Neural progenitor cell (in vitro differentiated cells): Measurements from ENCODE around the gene KRT6B.

Experiments
- EZH2 ChIP-seq: fragments of 200-600 bp; sonication (generic); IDR thresholded peaks from 2 replicates; pipeline ENCODE4 v1.6.1; 2017; ENCODE audit warnings: antibody characterized with exemption, mild to moderate bottlenecking, moderate library complexity
- TF ChIP-seq, protein P1 (sequence below): fragments of 200-600 bp; sonication (generic); IDR thresholded peaks from 2 replicates; pipeline ENCODE4 v1.5.1; 2017; ENCODE audit warnings: antibody characterized with exemption, mild to moderate bottlenecking

GRCh38 chr12:52498946-52499345, 47.0 kb upstream of the KRT6B start:
- TF ChIP-seq, protein P1, sequence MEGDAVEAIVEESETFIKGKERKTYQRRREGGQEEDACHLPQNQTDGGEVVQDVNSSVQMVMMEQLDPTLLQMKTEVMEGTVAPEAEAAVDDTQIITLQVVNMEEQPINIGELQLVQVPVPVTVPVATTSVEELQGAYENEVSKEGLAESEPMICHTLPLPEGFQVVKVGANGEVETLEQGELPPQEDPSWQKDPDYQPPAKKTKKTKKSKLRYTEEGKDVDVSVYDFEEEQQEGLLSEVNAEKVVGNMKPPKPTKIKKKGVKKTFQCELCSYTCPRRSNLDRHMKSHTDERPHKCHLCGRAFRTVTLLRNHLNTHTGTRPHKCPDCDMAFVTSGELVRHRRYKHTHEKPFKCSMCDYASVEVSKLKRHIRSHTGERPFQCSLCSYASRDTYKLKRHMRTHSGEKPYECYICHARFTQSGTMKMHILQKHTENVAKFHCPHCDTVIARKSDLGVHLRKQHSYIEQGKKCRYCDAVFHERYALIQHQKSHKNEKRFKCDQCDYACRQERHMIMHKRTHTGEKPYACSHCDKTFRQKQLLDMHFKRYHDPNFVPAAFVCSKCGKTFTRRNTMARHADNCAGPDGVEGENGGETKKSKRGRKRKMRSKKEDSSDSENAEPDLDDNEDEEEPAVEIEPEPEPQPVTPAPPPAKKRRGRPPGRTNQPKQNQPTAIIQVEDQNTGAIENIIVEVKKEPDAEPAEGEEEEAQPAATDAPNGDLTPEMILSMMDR, result no peak
- no peak for TF ChIP-seq EZH2
